ENCODE data around the gene TNFRSF21. TPM values are rescaled to one million over a fixed set of nuclear protein-coding genes. Genes with fewer than 3 reads are reported as not detected.

TNFRSF21 gene
- polyA plus RNA-seq, 3 donors = 0.43 to 0.86 (median 0.58) TPM

GRCh38 chr6:47254051-47254450 lies 55.7 kb downstream of the TNFRSF21 start:
- Histone ChIP-seq H3K9me3 (replicated peaks in 1 of 2; ENCODE audit: control insufficient read depth in 1 of 2, insufficient read depth in 1 of 2, low read length in 2 of 2) (no peaks in the 10 kb centered on the region), H3K27ac (ENCODE audit: low read depth in 1 of 2, low read length in 2 of 2) (no peak overlapping the region), H3K36me3 (replicated peaks in 1 of 2; ENCODE audit: control insufficient read depth in 1 of 2, insufficient read depth in 2 of 2, low read length in 2 of 2) (no peaks in the 10 kb centered on the region), H3K4me1 (ENCODE audit: control insufficient read depth in 1 of 2, insufficient read depth in 2 of 2, low read length in 2 of 2) (no peaks in the 10 kb centered on the region), H2AFZ (ENCODE audit: insufficient read depth, low read depth, low read length, poor library complexity, severe bottlenecking) (no peak overlapping the region), H4K20me1 (ENCODE audit: insufficient read depth, low read length) (no peaks in the 10 kb centered on the region), H3K27me3 (ENCODE audit: control insufficient read depth in 2 of 2, insufficient read depth in 2 of 2, low read length in 2 of 2) (no peaks in the 10 kb centered on the region), H3K4me3 (replicated peaks in 1 of 3; ENCODE audit: low read depth in 2 of 3, low read length in 3 of 3) (no peak overlapping the region), H3K4me2 (replicated peaks; ENCODE audit: extremely low read depth, low read length, poor library complexity, severe bottlenecking) (no peak overlapping the region), H3K9ac (ENCODE audit: insufficient read depth, low read length, poor library complexity, severe bottlenecking) (no peak overlapping the region), H3K79me2 (ENCODE audit: insufficient read depth, low read length) (no peaks in the 10 kb centered on the region)
- DNase-seq = no peak
- TF ChIP-seq CTCF (IDR thresholded peaks at IDR 0.05) = no peak
- Mint-ChIP-seq H3K27me3 (ENCODE audit: low read depth in 3 of 3) (peaks cover 0 to 1% (median 0%) of the 10 kb centered on the region in 3 donors), H3K4me3 (no peak overlapping the region), H3K9me3 (peaks cover 0 to 2% (median 0%) of the 10 kb centered on the region in 7 donors), H3K27ac (no peak overlapping the region), H3K4me1 (no peaks in the 10 kb centered on the region), H3K36me3 (no peaks in the 10 kb centered on the region)
- intact Hi-C loops (cut with micrococcal nuclease) = no loop called here
- WGBS (ENCODE audit: insufficient coverage) = no CpG with 5 or more reads among the region's 6 CpGs

GRCh38 chr6:47253136-47253535 lies 56.6 kb downstream of the TNFRSF21 start:
- Histone ChIP-seq H3K4me2 (replicated peaks; ENCODE audit: extremely low read depth, low read length, poor library complexity, severe bottlenecking) (no peak overlapping the region), H3K79me2 (ENCODE audit: insufficient read depth, low read length) (no peaks in the 10 kb centered on the region), H3K36me3 (replicated peaks in 1 of 2; ENCODE audit: control insufficient read depth in 1 of 2, insufficient read depth in 2 of 2, low read length in 2 of 2) (no peaks in the 10 kb centered on the region), H3K9me3 (replicated peaks in 1 of 2; ENCODE audit: control insufficient read depth in 1 of 2, insufficient read depth in 1 of 2, low read length in 2 of 2) (no peaks in the 10 kb centered on the region), H3K4me3 (replicated peaks in 1 of 3; ENCODE audit: low read depth in 2 of 3, low read length in 3 of 3) (no peak overlapping the region), H3K27me3 (ENCODE audit: control insufficient read depth in 2 of 2, insufficient read depth in 2 of 2, low read length in 2 of 2) (no peaks in the 10 kb centered on the region), H4K20me1 (ENCODE audit: insufficient read depth, low read length) (no peaks in the 10 kb centered on the region), H3K9ac (ENCODE audit: insufficient read depth, low read length, poor library complexity, severe bottlenecking) (no peak overlapping the region), H2AFZ (ENCODE audit: insufficient read depth, low read depth, low read length, poor library complexity, severe bottlenecking) (no peak overlapping the region), H3K27ac (ENCODE audit: low read depth in 1 of 2, low read length in 2 of 2) (no peak overlapping the region), H3K4me1 (ENCODE audit: control insufficient read depth in 1 of 2, insufficient read depth in 2 of 2, low read length in 2 of 2) (no peaks in the 10 kb centered on the region)
- H3K4me1 Mint-ChIP-seq = no peaks in the 10 kb centered on the region
- H3K9me3 Mint-ChIP-seq = peaks cover 0 to 2% (median 0%) of the 10 kb centered on the region in 7 donors
- DNase-seq = no peak
- 98% methylated on average over 13 of the region's 15 CpGs for WGBS (ENCODE audit: insufficient coverage)
- no peaks in the 10 kb centered on the region for H3K36me3 Mint-ChIP-seq
- H3K27me3 Mint-ChIP-seq (ENCODE audit: low read depth in 3 of 3) = peaks cover 0 to 1% (median 0%) of the 10 kb centered on the region in 3 donors
- intact Hi-C loops (cut with micrococcal nuclease) = no loop called here
- no peak overlapping the region for H3K27ac Mint-ChIP-seq
- no peak overlapping the region for H3K4me3 Mint-ChIP-seq
- TF ChIP-seq CTCF (IDR thresholded peaks at IDR 0.05) = no peak
